Activated CD8-positive, alpha-beta memory T cell treated with anti-CD3 and anti-CD28 coated beads for 1 hour (primary cell): ENCODE data around the gene EGFL8.

Experiments
- DNase-seq, 2 donors: peaks; one replicate each; pipeline ENCODE4 v3.0.0-alpha.2; 2020; ENCODE audit warnings: low read depth in 1 of 2; ENCODE audit errors: extremely low read depth in 1 of 2

EGFL8 gene

DNA sequence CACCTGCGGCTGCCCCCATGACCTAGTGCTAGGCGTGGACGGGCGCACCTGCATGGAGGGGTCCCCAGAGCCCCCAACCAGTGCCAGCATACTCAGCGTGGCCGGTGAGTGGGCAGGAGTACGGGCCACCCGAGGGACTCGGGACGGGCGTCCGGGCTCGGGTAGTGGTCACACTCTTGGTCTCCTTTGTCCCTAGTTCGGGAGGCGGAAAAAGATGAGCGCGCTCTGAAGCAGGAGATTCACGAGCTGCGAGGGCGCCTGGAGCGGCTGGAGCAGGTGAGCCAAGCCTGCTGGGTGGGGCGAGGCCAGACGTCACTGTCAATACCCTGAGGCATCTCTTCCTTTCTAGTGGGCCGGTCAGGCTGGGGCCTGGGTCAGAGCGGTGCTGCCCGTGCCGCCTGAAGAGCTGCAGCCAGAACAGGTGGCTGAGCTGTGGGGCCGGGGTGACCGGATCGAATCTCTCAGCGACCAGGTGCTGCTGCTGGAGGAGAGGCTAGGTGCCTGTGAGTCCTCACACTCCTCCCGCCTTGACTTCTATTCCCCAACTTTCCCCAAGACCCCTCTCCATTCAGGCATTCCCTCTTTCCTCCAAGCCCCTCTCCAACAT lies 2.9 kb downstream of the EGFL8 start:
- DNase-seq, result no peak

GRCh38 chr6:32167761-32168262 lies 3.4 kb downstream of the EGFL8 start:
- no peak for DNase-seq

GRCh38 chr6:32168350-32168749 lies 4.0 kb downstream of the EGFL8 start:
- DNase-seq, result no peak

- no peak for DNase-seq
These were observed 4.6 kb downstream of the EGFL8 start for GRCh38 chr6:32168807-32169591.

- DNase-seq, result no peak
These were observed 5.9 kb downstream of the EGFL8 start for GRCh38 chr6:32170294-32170693.

- no peak for DNase-seq
These were observed 6.8 kb downstream of the EGFL8 start for GRCh38 chr6:32171234-32171633.

DNA sequence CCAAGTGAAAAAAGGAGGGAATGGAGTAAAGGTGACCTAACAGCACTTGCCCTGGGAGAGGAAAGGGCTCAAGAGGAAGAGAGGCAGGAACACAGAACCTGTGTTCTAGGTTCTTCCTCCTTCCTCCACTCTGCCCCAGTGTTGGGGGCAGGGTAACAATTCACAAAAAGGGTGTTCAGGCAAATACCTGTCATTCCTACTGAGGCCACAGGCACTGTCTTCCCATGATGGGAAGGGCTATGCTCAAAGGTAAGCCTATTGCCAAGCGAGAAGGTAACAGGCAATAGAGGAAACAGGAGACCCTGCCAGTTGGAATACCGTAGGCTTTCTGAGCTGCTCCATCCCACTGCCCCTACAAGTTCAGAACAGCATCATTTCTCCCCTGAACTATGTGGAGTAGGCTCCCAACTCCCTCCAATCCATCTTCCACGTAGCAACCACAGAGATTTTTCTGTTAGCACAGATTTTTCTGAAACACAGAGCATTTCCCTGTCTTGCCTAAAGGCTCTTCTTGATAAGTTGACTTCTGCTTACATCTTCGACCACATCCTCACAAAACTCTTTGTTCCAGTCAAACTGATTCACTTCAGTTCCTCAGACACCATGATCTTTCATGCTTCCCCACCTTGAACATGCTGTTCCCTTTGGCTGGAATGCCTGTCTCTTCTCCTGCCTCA lies 8.8 kb downstream of the EGFL8 start:
- DNase-seq, result no peak

GRCh38 chr6:32174416-32174815 lies 10.0 kb downstream of the EGFL8 start:
- DNase-seq, result no peak

DNA sequence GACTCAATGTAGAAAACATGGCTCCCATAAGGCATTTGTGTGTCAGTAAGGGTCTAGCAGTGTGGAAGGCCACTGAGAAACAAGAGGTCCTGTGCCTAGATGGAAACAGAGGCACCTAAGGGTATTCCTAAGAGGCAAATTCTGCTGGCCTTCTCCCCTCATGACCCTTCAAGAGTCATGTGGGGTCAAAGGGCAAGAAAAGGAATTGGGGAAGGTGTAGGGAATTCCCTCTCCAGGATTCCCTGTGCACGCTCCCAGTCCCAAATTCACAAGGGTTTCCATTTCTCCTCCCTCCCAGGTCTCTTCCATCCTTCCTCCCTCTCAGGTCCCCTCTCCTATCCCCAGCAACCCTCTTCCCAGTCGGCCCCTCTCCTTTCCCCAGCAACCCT lies 10.9 kb downstream of the EGFL8 start:
- DNase-seq, result no peak

DNA sequence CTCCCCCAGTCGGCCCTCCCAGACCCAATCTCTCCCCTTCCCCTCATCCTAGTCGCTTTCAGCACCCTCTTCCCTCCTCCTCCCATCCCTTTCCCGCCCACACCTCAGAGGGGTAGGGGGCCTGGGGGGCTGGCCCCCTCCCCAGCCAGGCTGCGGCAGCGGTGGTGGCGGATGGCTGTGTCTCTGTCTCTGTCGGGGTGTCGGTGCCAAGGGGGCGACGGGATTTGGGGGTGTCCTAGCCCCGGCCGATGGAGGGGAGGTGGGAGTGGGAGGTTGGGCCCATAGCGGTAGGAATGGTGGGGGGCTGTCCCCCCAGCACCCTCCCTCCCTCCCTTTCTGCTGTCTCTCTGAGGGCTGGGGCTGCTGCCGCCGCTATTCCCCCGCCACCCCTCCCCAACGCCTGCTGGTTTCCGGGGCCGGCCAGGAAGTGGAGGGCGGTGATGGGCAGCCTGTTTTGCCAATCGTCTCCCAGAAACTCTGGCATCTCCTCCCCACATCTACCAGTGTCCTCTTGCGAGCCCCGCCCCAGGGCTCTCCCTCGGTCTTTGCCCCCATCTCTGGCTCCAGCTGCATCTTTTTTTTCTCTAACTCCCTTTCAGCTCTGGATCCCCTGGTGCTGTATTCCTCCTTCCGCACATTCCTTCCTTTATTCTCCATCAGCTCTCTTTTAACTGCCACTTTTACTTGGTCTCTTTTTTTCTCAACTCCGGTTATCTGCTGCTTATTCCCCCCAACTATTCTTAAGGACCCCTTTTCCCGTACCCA lies 11.5 kb downstream of the EGFL8 start, which contains the start of gene AGPAT1:
Gene AGPAT1 (minus strand): TSS at position 374 of the 765 bp plus-strand sequence. CDS start 4,588 bp downstream, outside the sequence.
- peak; percentile 93 to 94 for DNase-seq

GRCh38 chr6:32176476-32177182 lies 12.2 kb downstream of the EGFL8 start:
- DNase-seq, result no peak

DNA sequence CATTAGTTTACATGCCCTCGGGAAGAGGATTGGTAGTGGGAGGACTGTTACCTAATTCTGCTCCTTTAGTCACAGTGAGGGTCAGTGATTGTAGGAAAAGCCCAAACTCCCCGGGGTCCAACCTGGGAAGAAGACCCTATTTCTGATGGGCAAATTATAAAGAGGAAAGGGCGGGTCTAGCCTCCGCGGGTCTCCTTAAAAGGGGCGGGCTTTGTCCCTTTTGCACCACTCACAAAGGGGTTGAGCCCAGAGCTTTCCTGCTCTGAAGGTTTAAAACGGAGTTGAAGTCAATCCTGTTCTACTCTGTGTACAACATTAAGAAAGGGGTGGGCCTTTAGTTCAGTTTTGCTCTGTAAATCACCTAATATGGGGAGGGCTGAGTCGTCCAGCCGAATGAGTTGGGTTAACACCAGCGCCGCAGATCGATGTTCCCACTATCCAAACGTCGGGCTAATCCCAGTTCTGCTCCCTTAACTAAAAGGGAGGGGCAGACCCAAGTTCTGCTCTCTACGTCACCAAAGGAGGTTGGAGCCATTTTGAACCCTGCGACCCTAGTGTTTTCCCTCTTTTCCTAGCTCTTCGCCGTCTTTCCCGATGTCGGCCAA lies 12.9 kb downstream of the EGFL8 start:
- no peak for DNase-seq

GRCh38 chr6:32177788-32178546 lies 13.6 kb downstream of the EGFL8 start, which contains the start of gene RNF5:
RNF5 (plus strand) TSS chr6:32178405; CDS start chr6:32178512, 107 bp downstream.
- DNase-seq, result peak; percentile 84 to 92

DNA sequence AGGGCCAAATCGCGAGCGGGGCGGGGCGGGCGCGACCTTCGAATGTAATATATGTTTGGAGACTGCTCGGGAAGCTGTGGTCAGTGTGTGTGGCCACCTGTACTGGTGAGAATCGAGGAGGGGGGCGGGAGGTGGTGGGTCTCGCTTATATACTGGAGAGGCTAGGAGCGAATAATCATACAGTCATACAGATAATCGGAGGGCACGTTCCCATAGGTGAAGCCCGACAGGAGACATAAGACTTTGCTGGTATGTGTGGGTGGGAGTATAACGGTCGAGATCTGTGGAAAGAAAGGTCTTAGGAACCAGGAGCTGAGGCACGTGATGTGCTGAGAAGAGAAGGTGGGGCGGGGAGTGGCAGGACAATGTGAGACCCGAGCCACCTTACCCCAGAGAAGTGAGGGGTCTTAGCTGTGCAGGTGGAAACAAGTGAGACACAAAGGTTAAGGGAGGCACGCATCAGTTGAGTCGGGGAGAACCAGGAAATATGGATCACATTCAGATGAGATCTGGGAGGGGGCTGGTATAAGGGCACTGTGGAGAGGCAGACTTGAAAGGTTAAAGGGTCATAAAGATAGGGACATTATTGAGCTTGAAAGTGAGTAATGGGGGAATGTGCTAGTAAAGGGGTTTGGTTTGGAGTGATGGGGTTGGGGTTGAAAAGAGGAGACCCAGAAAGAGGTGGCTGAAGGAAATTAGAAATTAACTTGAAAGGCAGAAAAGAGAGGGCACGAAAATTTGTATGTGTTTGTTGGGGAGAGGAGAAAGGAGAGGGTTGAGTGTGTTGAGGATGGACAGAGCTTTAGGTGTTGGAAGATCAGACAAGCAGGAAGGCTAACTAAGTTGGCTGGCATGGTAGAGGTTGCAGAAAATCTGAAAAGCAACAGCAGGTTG lies 14.4 kb downstream of the EGFL8 start:
- DNase-seq, result no peak

DNA sequence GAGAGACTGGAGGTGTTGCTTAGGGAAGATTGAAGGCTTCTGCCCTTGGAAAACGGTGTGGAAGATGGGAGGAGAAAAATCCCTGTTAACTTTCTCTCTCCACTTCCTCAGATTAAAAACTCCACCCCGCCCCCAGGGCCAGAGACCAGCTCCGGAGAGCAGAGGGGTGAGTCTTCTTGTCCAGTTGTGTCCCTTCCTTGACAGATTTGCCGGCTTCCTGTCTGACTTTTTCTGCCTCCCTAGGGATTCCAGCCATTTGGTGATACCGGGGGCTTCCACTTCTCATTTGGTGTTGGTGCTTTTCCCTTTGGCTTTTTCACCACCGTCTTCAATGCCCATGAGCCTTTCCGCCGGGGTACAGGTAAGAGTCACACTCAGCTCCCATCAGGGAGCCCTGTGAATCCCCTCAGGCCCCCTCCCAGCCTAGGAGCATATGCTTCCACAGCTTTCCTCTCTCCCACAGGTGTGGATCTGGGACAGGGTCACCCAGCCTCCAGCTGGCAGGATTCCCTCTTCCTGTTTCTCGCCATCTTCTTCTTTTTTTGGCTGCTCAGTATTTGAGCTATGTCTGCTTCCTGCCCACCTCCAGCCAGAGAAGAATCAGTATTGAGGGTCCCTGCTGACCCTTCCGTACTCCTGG lies 15.5 kb downstream of the EGFL8 start:
- DNase-seq, result no peak

GRCh38 chr6:32181148-32181702 lies 16.8 kb downstream of the EGFL8 start:
- no peak for DNase-seq

DNA sequence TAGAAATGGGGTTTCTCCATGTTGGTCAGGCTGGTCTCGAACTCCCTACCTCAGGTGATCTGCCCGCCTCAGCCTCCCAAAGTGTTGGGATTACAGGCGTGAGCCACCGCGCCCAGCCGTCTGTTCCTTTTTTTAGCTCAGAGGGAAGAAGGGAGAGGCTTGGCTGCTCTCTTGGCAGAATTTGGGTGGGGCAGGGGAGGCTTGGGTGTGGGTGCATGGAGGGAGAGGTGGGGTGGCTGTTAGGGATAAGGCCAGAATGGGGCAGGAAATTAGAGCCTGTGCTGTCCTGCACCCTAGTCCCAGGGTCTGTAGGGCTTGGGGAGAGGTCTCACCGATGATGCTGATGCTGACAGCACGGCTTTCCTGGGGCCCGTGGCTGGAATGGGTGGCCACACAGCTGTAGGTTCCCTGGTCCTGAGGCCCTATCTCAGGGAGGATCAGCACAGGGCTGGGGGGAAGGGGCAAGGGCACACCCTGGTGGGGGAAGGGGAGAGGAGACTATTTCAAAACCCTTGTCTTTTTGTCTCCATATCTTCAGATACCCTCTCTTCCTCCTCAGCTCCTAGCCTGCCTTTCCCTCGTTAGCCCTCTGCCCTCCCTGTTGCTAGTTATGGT lies 17.6 kb downstream of the EGFL8 start:
- no peak for DNase-seq
